Activated T-cell treated with anti-CD3 and anti-CD28 coated beads, Interleukin-2, amount 50 U/mL, for 48 hours (primary cell): ENCODE data around the gene TTC39C.
"Not testable (repeated sequence)": the region's sequence is repeated elsewhere in the genome, so short reads cannot be mapped to it uniquely, and the experiment has no call there.

ENCODE experiments used
- DNase-seq, 2 experiments: peaks; one replicate each; pipeline ENCODE4 v3.0.0-alpha.2; 2020

Gene TTC39C

DNA sequence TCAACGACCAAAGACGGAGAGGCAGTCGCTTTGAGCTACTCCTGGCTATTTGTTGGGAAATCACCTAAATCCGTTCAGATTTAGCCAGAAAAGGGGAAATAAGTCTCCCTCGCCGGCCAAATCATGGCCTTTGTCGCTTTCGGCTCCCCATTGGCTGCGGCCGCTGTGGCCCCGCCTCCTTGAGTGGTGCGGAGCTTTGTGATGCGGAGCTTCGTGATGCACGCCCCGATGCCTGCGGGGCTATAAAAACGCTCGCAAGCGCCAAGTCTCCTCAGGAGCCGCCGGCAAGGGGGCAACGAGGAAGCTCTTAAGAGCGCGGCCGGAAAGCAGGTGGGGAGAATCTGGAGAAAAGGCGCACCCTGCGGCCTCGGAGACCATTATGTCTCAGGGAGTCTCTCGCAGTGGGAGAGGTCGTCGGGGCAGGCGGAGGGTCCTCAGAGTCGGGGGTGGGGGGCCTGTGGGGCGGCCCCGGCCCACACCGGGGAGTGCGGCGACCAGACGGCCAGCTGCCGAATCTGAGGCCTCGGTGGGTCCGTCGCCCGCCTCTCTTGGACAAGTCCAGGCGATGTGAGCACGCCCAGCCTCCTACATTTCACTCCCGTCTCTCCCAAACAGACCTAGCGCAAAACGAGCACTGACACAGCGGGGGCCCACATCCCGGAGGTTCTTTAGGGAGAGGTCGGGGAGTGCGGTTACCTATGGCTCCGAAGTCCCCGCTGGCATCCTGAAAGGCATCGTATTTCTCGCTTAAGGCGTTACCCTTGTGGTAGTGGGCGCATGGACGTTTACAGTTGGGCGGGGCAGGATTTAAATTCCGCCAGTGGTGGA is 124.4 kb downstream of the TTC39C start, which contains the start of gene CABYR:
Gene CABYR (plus strand): TSS at position 274 of the 828 bp plus-strand sequence. CDS start 4,053 bp downstream, outside the sequence.
- DNase-seq, result peak; percentile 79 to 83

DNA sequence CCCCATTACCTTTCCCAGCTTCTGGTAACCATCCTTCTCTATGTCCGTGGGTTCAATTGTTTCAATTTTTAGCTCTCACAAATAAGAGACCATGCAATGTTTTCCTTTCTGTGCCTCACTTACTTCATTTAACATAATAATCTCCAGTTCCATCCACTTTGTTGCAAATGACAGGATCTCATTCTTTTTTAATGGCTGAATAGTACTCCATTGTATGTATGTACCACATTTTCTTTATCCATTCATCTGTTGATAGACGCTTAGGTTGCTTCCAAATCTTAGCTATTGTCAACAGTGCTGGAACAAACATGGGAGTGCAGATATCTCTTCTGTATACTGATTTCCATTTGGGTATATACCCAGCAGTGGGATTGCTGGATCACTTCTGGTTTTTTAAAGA is 126.1 kb downstream of the TTC39C start:
- DNase-seq, result no peak

DNA sequence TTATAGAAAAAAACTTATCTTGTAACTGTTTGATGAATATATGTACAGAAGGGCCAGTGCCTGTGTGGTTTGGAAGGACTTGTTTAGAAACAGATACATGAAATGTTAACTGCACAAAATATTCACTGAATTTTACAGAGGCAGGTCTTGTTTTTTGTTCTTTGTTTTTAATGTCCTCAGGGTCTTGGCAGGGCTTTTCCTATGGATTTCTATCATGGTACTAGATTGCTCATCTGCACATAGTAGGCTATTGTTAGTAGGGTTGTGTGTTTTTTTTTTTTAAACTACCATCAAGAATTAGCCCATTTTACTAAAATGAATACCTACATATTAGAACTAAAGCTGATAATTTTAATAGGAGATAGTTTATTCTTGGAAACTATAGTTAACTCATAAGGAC is 127.8 kb downstream of the TTC39C start:
- DNase-seq, result no peak

DNA sequence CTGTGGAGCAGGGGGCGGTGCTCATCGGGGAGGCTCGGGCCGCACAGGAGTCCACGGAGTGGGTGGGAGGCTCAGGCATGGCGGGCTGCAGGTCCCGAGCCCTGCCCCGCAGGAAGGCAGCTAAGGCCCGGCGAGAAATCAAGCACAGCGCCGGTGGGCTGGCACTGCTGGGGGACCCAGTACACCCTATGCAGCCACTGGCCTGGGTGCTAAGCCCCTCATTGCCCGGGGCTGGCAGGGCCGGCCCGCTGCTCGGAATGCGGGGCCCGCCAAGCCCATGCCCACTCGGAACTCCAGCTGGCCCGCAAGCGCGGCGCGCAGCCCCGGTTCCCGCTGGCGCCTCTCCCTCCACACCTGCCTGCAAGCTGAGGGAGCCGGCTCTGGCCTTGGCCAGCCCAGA is 135.0 kb downstream of the TTC39C start:
- not testable (repeated sequence) for DNase-seq

DNA sequence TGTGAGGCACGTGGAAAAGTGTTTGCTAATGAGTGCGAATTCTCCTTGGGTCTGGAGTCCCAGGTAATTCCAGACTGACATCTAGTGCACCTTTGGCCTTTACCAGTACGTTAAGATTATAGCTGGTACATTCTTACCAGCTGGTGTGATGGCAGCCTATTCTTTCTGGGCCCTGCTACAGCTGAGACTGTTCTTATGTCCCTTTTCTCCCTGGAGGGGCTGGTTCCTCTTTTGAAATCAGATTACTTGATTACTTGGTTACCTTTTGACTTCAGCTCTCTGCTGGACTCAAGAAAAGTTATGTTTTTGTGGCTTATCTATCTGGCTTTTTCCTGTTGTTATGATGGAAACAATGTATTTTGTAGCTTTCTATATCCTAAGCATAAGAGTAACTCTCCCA is 138.8 kb downstream of the TTC39C start:
- DNase-seq, result no peak

DNA sequence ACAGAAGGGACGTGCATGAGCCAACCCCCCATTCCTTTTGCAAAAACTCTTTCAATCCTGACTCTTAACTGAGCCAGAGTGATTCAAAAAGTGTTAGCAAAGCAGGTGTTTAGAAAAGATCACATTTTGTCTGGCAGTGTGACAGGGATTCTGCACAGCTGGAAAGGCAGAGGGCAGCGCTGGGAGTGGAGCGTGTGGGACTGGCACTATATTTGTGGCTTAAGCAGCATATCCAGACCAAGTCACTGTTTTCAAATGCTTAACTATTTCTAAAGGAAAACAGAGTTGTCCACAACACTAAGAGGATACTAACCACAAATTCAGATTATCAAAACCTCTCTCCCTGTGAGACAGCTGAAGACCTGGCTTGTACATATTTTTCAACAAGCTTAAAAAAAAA is 143.3 kb downstream of the TTC39C start:
- no peak for DNase-seq

DNA sequence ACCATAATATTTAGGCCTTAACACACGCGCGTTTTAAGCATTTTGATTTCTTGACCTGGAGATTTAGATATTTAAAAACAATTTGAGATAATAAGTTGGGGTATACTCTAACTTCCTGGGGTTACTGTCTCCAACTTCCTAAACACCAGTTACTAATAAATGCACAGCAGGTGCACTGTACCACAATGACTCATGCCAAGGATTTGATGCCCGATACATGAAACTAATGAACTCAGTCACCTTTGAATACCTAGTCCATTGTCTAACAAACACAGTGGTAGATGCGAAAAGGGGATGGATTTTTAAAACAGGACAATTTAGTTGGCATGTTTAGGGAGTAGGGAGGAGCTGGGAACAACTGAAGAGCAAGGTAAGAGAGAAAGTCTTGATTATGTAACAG is 145.5 kb downstream of the TTC39C start:
- no peak for DNase-seq

DNA sequence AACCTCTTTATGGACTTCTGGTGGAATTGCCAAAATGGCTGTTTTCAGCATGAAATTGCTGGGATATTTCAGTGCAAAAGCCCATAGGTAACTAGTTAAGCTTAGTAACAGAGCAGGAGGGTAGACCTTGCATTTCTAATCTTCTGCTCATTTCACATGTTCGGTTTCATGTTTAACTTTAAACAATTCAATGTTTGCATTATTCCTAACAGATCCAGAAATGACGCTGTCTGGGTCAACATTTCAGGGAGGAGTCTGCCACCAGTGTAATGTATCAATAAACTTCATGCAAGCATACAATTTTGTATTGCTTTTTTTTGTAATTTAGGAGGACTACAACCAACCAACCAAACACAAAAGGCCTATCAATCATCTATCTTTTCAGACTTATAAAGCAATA is 146.8 kb downstream of the TTC39C start:
- DNase-seq, result no peak

DNA sequence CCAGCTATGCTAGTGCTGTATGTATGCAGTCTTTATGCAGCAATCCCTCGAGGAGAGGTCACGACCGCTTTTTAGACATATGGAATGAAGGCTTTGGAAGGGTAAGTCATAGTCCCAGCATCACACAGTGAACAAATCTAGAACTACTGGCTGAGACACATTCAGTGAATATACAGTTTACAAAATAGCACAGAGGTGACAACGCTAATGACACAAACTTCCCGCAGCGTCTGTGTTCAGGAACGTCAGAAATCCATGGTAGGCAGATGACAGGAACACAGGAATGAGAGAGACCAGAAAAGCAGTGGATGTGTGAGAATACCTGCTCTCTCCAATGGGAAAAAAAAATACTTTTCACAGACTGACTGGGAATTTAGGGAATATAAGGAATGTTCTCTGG is 153.9 kb downstream of the TTC39C start:
- no peak for DNase-seq

DNA sequence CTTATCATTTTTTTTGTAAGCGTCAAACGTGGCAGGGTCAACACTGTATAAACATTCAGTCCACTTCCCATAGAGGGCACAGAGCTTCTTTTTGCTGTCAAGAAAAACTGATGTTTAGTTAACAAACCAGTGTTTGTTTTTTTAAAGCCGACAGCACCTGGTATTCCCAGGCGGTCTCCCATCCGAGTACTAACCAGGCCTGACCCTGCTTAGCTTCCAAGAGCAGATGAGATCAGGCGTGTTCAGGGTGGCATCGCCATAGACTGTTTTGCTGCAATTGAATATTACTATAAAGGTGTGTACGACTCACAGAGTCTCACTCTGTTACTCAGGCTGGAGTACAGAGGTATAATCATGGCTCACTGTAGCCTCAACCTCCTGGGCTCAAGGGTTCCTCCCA is 155.8 kb downstream of the TTC39C start:
- DNase-seq, result peak; percentile 26 to 33

DNA sequence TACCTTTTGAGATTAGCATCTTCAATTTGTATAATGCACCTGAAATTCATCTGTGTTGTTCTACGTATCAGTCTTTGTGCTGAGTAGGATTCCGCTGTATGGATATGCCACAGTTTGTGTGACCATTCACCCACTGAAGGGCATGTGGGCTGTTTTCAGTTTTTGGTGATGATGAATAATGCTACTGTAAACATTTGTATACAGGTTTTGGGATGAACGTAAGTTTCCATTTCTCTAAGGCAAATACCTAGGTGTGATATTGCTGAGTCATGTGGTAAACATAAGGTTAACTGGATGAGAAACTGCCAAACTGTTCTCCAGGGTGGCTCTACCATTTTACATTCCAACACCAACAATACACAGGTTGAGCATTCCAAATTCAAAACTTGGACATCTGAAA is 159.4 kb downstream of the TTC39C start:
- DNase-seq, result no peak

DNA sequence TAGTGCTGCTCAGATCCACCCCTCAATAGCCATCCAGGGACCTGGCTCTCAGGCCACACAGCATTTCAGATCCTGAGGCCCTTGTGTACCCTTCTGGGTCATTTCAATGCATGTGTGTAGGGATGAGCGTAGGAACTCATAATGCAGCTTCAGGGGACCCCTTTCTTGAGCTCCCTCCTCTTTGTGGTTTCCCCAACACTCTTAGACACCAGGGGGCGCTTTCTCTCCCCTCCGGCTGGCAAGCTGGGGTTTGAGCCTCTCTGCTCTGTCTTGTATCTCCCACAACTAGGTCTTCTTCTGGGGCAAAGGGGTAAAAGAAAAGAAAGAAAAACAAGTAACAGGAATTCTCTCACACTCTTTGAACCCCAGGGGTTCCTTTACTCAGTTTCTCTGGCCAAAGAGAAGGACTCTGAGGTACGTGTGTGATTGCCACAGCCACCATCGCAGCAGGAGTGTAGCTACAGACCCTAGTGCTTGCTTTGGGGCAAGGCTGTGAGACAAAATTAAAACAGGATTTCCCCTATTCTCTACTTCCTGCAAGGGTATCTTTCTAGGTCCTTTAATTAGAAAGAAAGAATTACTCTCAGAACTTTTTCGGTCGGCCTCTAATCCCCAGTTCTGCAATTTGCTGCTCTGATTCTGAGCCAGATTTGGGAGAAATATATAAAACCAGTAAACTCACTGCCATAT is 162.3 kb downstream of the TTC39C start:
- DNase-seq, result peak; percentile 58 to 64

DNA sequence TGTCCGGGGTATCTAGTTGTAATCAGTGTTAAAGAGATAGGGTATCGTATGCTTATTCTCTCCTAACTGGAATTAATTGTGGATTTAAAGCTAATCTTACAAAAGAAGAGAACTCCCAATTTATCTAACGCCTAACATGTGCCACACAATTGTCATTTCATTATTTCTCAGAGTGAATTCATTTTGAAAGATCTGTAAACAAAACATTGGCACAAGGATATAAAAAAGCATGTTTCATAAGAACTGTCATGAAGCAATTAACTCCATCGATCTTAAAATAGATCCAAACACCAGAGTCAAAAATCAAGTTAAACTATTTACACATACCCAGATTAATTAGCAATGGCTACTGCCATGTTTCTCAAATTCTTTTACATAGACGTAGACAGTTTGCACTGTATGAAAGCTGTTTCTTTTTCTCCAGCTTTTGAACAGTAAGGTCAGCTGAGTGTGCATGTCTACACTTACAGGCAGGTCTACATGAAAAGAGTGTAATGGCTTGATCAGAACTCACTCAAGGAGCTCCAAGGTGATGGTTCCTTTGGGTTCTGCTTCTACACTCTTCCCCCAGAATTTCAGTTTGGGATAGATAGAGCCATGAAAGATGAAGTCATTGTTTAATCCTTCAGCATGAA is 163.1 kb downstream of the TTC39C start:
- DNase-seq, result no peak

DNA sequence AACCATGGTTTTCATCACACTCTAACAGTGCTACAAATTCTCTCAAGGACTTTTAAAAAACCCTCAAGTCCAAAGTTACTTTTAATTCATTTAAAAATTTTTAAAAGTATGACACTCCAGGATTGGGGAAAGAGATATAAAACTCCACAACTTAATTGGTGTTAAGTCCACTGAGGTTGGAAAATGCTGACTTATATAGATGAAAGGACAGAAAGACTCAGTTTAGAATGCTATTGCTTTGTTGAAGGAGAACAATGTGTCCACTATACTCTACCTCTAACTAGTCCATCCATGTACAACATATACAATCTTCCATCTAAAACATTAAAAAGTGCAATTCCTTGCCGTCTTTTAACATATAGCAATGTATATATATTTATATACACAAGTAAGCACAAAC is 165.5 kb downstream of the TTC39C start:
- DNase-seq, result no peak

DNA sequence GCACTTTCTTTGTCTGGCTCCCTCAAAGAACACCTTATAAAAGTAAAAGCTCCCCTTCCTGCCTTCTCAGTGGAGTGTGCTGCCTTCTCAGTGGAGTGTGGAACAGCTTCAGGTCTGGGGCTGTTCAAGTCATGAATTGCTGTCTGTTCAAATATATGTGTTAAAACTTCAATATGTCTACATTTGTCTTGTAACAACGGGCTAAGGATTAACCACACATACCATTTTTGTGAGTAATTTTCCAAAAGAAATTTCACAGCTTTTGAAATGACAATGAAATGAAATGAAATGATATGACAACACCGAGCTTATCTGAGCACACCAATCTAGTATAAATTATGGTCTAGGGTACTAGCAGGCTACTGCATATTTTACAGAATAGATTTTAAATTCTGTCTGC is 167.3 kb downstream of the TTC39C start:
- no peak for DNase-seq
